HepG2 (cell line): ENCODE data around the gene SSPN.

Source experiments
- ATF6 ChIP-seq: sonication (generic); formaldehyde crosslinking; conservative IDR thresholded peaks from 2 replicates; pipeline ENCODE4 v1.4.0; 2020; ENCODE audit warnings: missing genetic modification reagents
- CTCF ChIP-seq: sonication (generic); formaldehyde crosslinking; IDR thresholded peaks from 2 replicates; pipeline ENCODE4 v1.5.0; 2020; ENCODE audit warnings: mild to moderate bottlenecking, missing genetic modification reagents, moderate library complexity
- FOSL2 ChIP-seq: sonication (generic); formaldehyde crosslinking; IDR thresholded peaks from 2 replicates; pipeline ENCODE4 v1.4.0; 2020; ENCODE audit warnings: missing genetic modification reagents
- FOXK1 ChIP-seq: sonication (generic); formaldehyde crosslinking; IDR thresholded peaks from 2 replicates; pipeline ENCODE4 v1.4.0; 2020; ENCODE audit warnings: low read depth, missing genetic modification reagents, borderline replicate concordance
- FOXK2 ChIP-seq: fragments of 450-650 bp; IDR thresholded peaks from 2 replicates; pipeline ENCODE4 v1.6.1; 2016
- MYNN ChIP-seq: sonication (generic); formaldehyde crosslinking; IDR thresholded peaks from 2 replicates; pipeline ENCODE4 v1.4.0; 2020; ENCODE audit warnings: mild to moderate bottlenecking, low read depth, missing genetic modification reagents
- POLR2AphosphoS5 ChIP-seq: IDR thresholded peaks from 2 replicates; pipeline ENCODE4 v1.6.1; 2012; ENCODE audit warnings: low read depth, low read length
- SRSF1 ChIP-seq: fragments of 200-400 bp; formaldehyde crosslinking; optimal IDR thresholded peaks from 2 replicates; pipeline ENCODE3; 2017; ENCODE audit warnings: mild to moderate bottlenecking, low read depth, low read length, moderate library complexity
- YY1 ChIP-seq: IDR thresholded peaks from 2 replicates; pipeline ENCODE4 v1.6.1; 2011; ENCODE audit warnings: low read length, low read depth, moderate library complexity, mild to moderate bottlenecking; ENCODE audit not compliant: insufficient read depth, insufficient replicate concordance
- TF ChIP-seq, protein P1 (sequence below): sonication (generic); formaldehyde crosslinking; IDR thresholded peaks from 2 replicates; pipeline ENCODE4 v1.4.0; 2020; ENCODE audit warnings: mild to moderate bottlenecking, missing genetic modification reagents

GRCh38 chr12:26196421-26196716 is 996 bp downstream of the SSPN start:
- TF ChIP-seq POLR2AphosphoS5, result no peak
- no peak for TF ChIP-seq CTCF (CRISPR knock-in tag)
- TF ChIP-seq MYNN (CRISPR knock-in tag), result no peak
- TF ChIP-seq, protein P1, sequence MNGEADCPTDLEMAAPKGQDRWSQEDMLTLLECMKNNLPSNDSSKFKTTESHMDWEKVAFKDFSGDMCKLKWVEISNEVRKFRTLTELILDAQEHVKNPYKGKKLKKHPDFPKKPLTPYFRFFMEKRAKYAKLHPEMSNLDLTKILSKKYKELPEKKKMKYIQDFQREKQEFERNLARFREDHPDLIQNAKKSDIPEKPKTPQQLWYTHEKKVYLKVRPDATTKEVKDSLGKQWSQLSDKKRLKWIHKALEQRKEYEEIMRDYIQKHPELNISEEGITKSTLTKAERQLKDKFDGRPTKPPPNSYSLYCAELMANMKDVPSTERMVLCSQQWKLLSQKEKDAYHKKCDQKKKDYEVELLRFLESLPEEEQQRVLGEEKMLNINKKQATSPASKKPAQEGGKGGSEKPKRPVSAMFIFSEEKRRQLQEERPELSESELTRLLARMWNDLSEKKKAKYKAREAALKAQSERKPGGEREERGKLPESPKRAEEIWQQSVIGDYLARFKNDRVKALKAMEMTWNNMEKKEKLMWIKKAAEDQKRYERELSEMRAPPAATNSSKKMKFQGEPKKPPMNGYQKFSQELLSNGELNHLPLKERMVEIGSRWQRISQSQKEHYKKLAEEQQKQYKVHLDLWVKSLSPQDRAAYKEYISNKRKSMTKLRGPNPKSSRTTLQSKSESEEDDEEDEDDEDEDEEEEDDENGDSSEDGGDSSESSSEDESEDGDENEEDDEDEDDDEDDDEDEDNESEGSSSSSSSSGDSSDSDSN (CRISPR knock-in tag), result no peak
- no peak for TF ChIP-seq FOXK2
- no peak for TF ChIP-seq ATF6 (CRISPR knock-in tag)
- no peak for TF ChIP-seq FOXK1 (CRISPR knock-in tag)
- TF ChIP-seq FOSL2, result no peak
- no peak for TF ChIP-seq YY1
- TF ChIP-seq SRSF1, result no peak
